HEK293T (cell line): ENCODE results near the gene ACSF3.

ENCODE experiments used
- CTCF ChIA-PET: fragments of 350-600 bp; formaldehyde crosslinking; extraction: SDS; loops from one replicate; lab custom pipeline; 2021; ENCODE audit warnings: antibody characterized with exemption, inconsistent platforms; lab: Yijun Ruan, JAX
- POLR2A ChIA-PET: fragments of 350-600 bp; formaldehyde crosslinking; extraction: SDS; loops from one replicate; lab custom pipeline; 2020; ENCODE audit warnings: antibody characterized with exemption, inconsistent platforms; lab: Yijun Ruan, JAX
- DNase-seq: peaks from one replicate; pipeline ENCODE4 v3.0.0; 2012; ENCODE audit warnings: mixed read lengths; ENCODE audit errors: extremely low spot score
- ARNT ChIP-seq: fragments of 450-650 bp; IDR thresholded peaks from 2 replicates; pipeline ENCODE4 v1.6.1; 2017; ENCODE audit warnings: mild to moderate bottlenecking
- BHLHE40 ChIP-seq: fragments of 450-650 bp; IDR thresholded peaks from 2 replicates; pipeline ENCODE4 v1.6.1; 2016; ENCODE audit warnings: mild to moderate bottlenecking, moderate library complexity, borderline replicate concordance
- CTBP1 ChIP-seq: fragments of 450-650 bp; IDR thresholded peaks from 2 replicates; pipeline ENCODE4 v1.6.1; 2016; ENCODE audit warnings: borderline replicate concordance
- ELF4 ChIP-seq: fragments of 450-650 bp; IDR thresholded peaks from 2 replicates; pipeline ENCODE4 v1.6.1; 2017; ENCODE audit warnings: antibody characterized with exemption
- FOXA1 ChIP-seq: fragments of 450-650 bp; IDR thresholded peaks from 2 replicates; pipeline ENCODE4 v1.6.1; 2016; ENCODE audit warnings: mild to moderate bottlenecking
- FOXK2 ChIP-seq: fragments of 450-650 bp; IDR thresholded peaks from 2 replicates; pipeline ENCODE4 v1.6.1; 2016; ENCODE audit warnings: mild to moderate bottlenecking
- FOXM1 ChIP-seq: fragments of 450-650 bp; IDR thresholded peaks from 2 replicates; pipeline ENCODE4 v1.6.1; 2017; ENCODE audit warnings: mild to moderate bottlenecking, borderline replicate concordance
- HDGF ChIP-seq: fragments of 450-650 bp; IDR thresholded peaks from 2 replicates; pipeline ENCODE4 v1.6.1; 2017; ENCODE audit warnings: antibody characterized with exemption, borderline replicate concordance
- L3MBTL2 ChIP-seq: fragments of 450-650 bp; conservative IDR thresholded peaks from 2 replicates; pipeline ENCODE4 v1.6.1; 2016; ENCODE audit warnings: mild to moderate bottlenecking
- LEF1 ChIP-seq: fragments of 450-650 bp; IDR thresholded peaks from 2 replicates; pipeline ENCODE4 v1.6.1; 2017; ENCODE audit warnings: mild to moderate bottlenecking, borderline replicate concordance
- NFRKB ChIP-seq: fragments of 450-650 bp; IDR thresholded peaks from 2 replicates; pipeline ENCODE4 v1.6.1; 2016; ENCODE audit warnings: mild to moderate bottlenecking, moderate library complexity
- SP1 ChIP-seq: fragments of 450-650 bp; IDR thresholded peaks from 2 replicates; pipeline ENCODE4 v1.6.1; 2017
- SUZ12 ChIP-seq: fragments of 450-650 bp; IDR thresholded peaks from 2 replicates; pipeline ENCODE4 v1.6.1; 2016; ENCODE audit warnings: mild to moderate bottlenecking
- TARDBP ChIP-seq: fragments of 450-650 bp; IDR thresholded peaks from 2 replicates; pipeline ENCODE4 v1.6.1; 2016
- ZNF384 ChIP-seq: fragments of 450-650 bp; IDR thresholded peaks from 2 replicates; pipeline ENCODE4 v1.6.1; 2016
- TF ChIP-seq, protein P1 (sequence below): fragments of 450-650 bp; IDR thresholded peaks from 2 replicates; pipeline ENCODE4 v1.6.1; 2016

ACSF3 gene

DNA sequence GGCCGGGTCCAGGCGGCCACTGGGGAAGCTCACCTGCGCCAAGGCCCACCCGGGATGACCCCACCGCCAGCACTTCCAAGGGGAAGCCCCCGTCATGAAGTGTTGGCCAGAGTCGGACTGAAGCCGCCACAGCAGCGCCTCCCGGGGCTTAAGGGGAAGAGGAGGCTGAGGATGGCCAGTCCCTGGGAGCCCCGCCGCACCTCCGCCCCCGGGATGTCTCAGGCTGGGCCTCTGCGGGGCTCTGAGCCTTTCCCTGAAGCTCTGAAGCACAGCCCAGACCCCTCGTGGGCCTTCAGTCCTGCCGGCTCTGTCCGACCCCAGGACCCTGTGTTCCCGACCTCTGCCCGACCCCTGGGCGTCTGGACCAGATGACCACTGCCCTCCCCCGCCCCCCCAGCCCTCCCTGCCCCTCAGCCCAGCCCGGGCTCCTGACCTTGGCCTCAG lies 42.8 kb upstream of the ACSF3 start:
- no peak for DNase-seq
- ChIA-PET CTCF (no interaction called here), POLR2A (no interaction called here)
- TF ChIP-seq ARNT (no peak), LEF1 (no peak), SUZ12 (no peak), ELF4 (no peak), TARDBP (no peak), BHLHE40 (no peak), SP1 (no peak), FOXK2 (no peak), CTBP1 (no peak), L3MBTL2 (no peak), ZNF384 (no peak), FOXM1 (no peak), NFRKB (no peak), HDGF (no peak), FOXA1 (no peak)
- TF ChIP-seq, protein P1, sequence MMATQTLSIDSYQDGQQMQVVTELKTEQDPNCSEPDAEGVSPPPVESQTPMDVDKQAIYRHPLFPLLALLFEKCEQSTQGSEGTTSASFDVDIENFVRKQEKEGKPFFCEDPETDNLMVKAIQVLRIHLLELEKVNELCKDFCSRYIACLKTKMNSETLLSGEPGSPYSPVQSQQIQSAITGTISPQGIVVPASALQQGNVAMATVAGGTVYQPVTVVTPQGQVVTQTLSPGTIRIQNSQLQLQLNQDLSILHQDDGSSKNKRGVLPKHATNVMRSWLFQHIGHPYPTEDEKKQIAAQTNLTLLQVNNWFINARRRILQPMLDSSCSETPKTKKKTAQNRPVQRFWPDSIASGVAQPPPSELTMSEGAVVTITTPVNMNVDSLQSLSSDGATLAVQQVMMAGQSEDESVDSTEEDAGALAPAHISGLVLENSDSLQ = no peak

DNA sequence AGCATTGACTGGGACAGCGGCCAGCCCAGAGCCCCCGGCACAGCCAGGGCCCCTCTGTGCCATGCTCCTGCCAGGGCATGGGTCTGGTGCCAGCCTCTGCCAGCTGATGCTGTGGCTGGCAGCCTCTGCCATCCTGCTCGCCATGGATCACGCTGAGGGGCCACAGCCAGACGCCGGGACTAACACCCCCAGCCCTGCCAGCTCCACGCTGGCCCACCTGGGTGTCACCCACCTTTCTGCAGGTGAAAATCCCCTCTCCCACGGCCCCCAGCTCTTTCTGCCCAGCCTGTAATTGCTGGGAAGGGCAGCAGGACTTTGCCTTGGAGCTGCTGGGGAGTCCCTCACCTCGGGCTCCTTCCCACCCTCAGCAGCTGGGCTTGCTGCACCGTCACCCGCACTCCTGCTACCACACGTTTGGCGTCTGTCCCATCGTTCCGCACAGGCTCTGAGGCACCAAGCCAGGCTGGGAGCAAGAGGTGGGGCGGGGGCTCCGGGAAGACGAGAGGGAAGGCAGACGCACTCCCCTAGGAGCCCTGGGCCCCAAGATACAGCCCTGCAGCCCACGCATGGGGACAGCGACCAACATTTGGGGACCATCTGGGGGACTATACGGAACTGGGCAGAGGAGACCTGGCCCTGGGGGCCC lies 42.0 kb upstream of the ACSF3 start:
- DNase-seq = no peak
- ChIA-PET CTCF (no interaction called here), POLR2A (no interaction called here)
- TF ChIP-seq NFRKB (no peak), L3MBTL2 (no peak), ZNF384 (no peak), FOXA1 (no peak), SP1 (no peak), SUZ12 (no peak), HDGF (no peak), ELF4 (no peak), CTBP1 (no peak), BHLHE40 (no peak), TARDBP (no peak), LEF1 (no peak), FOXM1 (no peak)

DNA sequence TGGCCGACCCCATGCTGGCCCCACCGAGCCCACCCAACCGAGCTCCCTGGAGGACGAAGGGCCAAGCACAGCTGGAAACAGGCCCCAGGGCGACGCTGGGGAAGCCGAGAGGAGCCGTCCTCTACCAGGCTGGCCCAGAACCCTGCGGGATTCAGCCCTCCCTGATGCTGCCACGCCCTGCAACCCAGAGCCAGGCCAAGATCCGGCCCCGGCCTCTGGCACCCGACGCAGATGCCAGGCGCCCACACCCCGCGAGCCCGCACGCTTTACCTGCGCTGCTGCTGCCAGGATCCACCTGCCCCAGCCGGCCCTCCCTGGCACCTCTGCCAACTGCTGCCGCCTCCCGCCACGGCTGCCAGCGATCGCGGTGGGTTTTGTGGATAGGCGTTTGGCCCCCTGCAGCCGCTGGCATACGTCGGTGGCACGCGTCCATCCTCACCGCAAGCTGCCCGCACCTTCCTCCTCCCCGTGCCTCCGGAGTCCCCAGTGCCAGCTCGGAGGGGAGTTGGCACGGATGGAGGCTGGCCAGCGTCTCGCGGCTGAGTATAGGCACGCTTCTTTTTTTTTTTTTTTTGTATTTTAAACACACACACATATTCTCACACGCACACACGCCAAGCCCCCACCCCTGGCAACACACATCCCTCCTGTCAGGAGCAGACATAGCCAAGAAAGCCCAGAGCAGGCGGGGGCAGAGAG lies 41.3 kb upstream of the ACSF3 start:
- no peak for TF ChIP-seq ELF4
- no peak for TF ChIP-seq SP1
- no peak for TF ChIP-seq L3MBTL2
- TF ChIP-seq FOXA1 = no peak
- no peak for TF ChIP-seq HDGF
- TF ChIP-seq CTBP1 = no peak
- no peak for TF ChIP-seq SUZ12
- no peak for TF ChIP-seq FOXK2
- no peak for TF ChIP-seq BHLHE40
- TF ChIP-seq ARNT = no peak
- TF ChIP-seq LEF1 = no peak
- no peak for TF ChIP-seq TARDBP
- no peak for TF ChIP-seq NFRKB
- TF ChIP-seq ZNF384 = no peak
- TF ChIP-seq FOXM1 = no peak
- TF ChIP-seq, protein P1 = no peak
- DNase-seq = no peak
- ChIA-PET CTCF (no interaction called here), POLR2A (no interaction called here)

DNA sequence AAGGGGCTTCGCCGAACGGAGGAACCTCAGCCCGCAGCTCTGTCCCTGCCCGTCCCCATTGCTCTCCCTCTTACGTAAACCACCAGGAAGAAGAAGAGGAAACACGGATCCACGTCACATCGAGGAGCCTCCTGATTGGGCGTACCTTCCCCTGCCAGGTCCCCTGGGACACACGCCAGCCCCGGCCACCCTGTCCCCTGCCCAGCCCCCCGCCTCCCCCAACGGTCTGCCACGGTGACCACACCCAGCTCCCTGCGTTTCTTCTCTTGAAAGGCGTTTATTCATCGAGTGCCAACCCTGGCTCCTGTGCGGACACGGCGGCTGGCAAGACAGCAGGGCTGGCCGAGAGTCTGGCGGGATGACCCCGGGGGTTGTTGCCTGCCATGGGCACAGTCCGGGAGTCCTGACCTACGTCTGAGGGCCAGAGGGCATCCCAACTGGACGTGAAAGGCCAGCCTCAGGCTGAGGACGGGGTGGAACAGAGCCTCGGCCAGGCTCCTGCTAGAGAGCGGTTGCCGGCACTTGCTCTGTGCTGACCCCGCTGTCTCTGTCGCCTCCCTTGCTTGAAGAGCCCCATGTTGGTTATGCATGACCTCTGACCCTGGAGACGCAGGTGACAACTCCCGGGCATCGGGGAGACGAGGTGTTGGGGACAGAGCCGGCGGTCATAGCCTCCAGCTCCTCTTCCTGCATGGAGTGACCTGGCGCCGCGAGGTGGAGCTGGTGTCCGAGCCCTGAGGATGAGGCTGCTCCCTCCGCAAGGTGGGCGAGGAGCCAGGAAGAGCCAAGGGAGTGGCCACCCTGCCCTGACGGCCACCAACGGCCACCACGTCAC lies 40.5 kb upstream of the ACSF3 start:
- no peak for DNase-seq
- no peak for TF ChIP-seq FOXM1
- TF ChIP-seq SUZ12 = no peak
- TF ChIP-seq L3MBTL2 = no peak
- TF ChIP-seq HDGF = no peak
- no peak for TF ChIP-seq ARNT
- no peak for TF ChIP-seq ELF4
- TF ChIP-seq, protein P1 = no peak
- TF ChIP-seq BHLHE40 = no peak
- no peak for TF ChIP-seq ZNF384
- TF ChIP-seq FOXA1 = no peak
- TF ChIP-seq TARDBP = no peak
- ChIA-PET POLR2A (no interaction called here), CTCF (no interaction called here)

DNA sequence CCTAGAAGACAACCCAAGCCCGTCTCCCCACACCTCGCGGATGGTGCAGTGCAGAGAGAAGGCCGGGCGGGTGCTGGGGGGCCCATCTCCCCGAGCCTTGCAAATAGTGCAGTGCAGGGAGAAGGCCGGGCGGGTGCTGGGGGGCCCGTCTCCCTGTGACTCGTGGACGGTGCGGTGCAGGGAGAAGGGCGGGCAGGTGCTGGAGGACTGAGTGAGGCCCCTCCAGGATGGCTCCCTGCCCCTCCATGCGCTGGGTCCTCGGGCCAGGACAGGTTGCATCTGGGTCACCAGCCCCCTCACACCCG lies 40.0 kb upstream of the ACSF3 start:
- DNase-seq = no peak
- ChIA-PET POLR2A (no interaction called here), CTCF (no interaction called here)
- TF ChIP-seq FOXA1 (no peak), TARDBP (no peak), ELF4 (no peak), HDGF (no peak)
